HEK293T (cell line): Measurements from ENCODE around the gene LOC128125822.
"Not testable (repeated sequence)": the region's sequence is repeated elsewhere in the genome, so short reads cannot be mapped to it uniquely, and the experiment has no call there.

Experiments used
- CTCF ChIA-PET: fragments of 350-600 bp; formaldehyde crosslinking; extraction: SDS; loops from one replicate; lab custom pipeline; 2021; ENCODE audit warnings: antibody characterized with exemption, inconsistent platforms; lab: Yijun Ruan, JAX
- POLR2A ChIA-PET: fragments of 350-600 bp; formaldehyde crosslinking; extraction: SDS; loops from one replicate; lab custom pipeline; 2020; ENCODE audit warnings: antibody characterized with exemption, inconsistent platforms; lab: Yijun Ruan, JAX
- DNase-seq: peaks from one replicate; pipeline ENCODE4 v3.0.0; 2012; ENCODE audit warnings: mixed read lengths; ENCODE audit errors: extremely low spot score
- ARNT ChIP-seq: fragments of 450-650 bp; IDR thresholded peaks from 2 replicates; pipeline ENCODE4 v1.6.1; 2017; ENCODE audit warnings: mild to moderate bottlenecking
- BHLHE40 ChIP-seq: fragments of 450-650 bp; IDR thresholded peaks from 2 replicates; pipeline ENCODE4 v1.6.1; 2016; ENCODE audit warnings: mild to moderate bottlenecking, moderate library complexity, borderline replicate concordance
- CTBP1 ChIP-seq: fragments of 450-650 bp; IDR thresholded peaks from 2 replicates; pipeline ENCODE4 v1.6.1; 2016; ENCODE audit warnings: borderline replicate concordance
- ELF4 ChIP-seq: fragments of 450-650 bp; IDR thresholded peaks from 2 replicates; pipeline ENCODE4 v1.6.1; 2017; ENCODE audit warnings: antibody characterized with exemption
- FOXA1 ChIP-seq: fragments of 450-650 bp; IDR thresholded peaks from 2 replicates; pipeline ENCODE4 v1.6.1; 2016; ENCODE audit warnings: mild to moderate bottlenecking
- FOXK2 ChIP-seq: fragments of 450-650 bp; IDR thresholded peaks from 2 replicates; pipeline ENCODE4 v1.6.1; 2016; ENCODE audit warnings: mild to moderate bottlenecking
- FOXM1 ChIP-seq: fragments of 450-650 bp; IDR thresholded peaks from 2 replicates; pipeline ENCODE4 v1.6.1; 2017; ENCODE audit warnings: mild to moderate bottlenecking, borderline replicate concordance
- HDGF ChIP-seq: fragments of 450-650 bp; IDR thresholded peaks from 2 replicates; pipeline ENCODE4 v1.6.1; 2017; ENCODE audit warnings: antibody characterized with exemption, borderline replicate concordance
- L3MBTL2 ChIP-seq: fragments of 450-650 bp; conservative IDR thresholded peaks from 2 replicates; pipeline ENCODE4 v1.6.1; 2016; ENCODE audit warnings: mild to moderate bottlenecking
- LEF1 ChIP-seq: fragments of 450-650 bp; IDR thresholded peaks from 2 replicates; pipeline ENCODE4 v1.6.1; 2017; ENCODE audit warnings: mild to moderate bottlenecking, borderline replicate concordance
- NFRKB ChIP-seq: fragments of 450-650 bp; IDR thresholded peaks from 2 replicates; pipeline ENCODE4 v1.6.1; 2016; ENCODE audit warnings: mild to moderate bottlenecking, moderate library complexity
- PKNOX1 ChIP-seq: fragments of 450-650 bp; IDR thresholded peaks from 2 replicates; pipeline ENCODE4 v1.6.1; 2016
- SP1 ChIP-seq: fragments of 450-650 bp; IDR thresholded peaks from 2 replicates; pipeline ENCODE4 v1.6.1; 2017
- SUZ12 ChIP-seq: fragments of 450-650 bp; IDR thresholded peaks from 2 replicates; pipeline ENCODE4 v1.6.1; 2016; ENCODE audit warnings: mild to moderate bottlenecking
- TARDBP ChIP-seq: fragments of 450-650 bp; IDR thresholded peaks from 2 replicates; pipeline ENCODE4 v1.6.1; 2016
- ZNF384 ChIP-seq: fragments of 450-650 bp; IDR thresholded peaks from 2 replicates; pipeline ENCODE4 v1.6.1; 2016

The LOC128125822 gene

GRCh38 chr6:63579937-63580703 is 7.8 kb downstream of the LOC128125822 start:
- DNase-seq, result no peak
- CTCF ChIA-PET, result no interaction called here
- POLR2A ChIA-PET, result no interaction called here
- no peak for TF ChIP-seq FOXM1
- no peak for TF ChIP-seq L3MBTL2
- no peak for TF ChIP-seq SUZ12
- TF ChIP-seq FOXA1, result no peak
- no peak for TF ChIP-seq TARDBP
- TF ChIP-seq NFRKB, result no peak
- TF ChIP-seq ARNT, result no peak
- TF ChIP-seq HDGF, result no peak
- TF ChIP-seq FOXK2, result no peak
- no peak for TF ChIP-seq BHLHE40
- TF ChIP-seq ZNF384, result no peak
- no peak for TF ChIP-seq CTBP1
- no peak for TF ChIP-seq ELF4
- no peak for TF ChIP-seq LEF1
- TF ChIP-seq PKNOX1, result no peak
- no peak for TF ChIP-seq SP1

- CTCF ChIA-PET, result no interaction called here
Measured at GRCh38 chr6:63580704-63580961, 8.4 kb downstream of the LOC128125822 start.

GRCh38 chr6:63581355-63582013 is 9.2 kb downstream of the LOC128125822 start:
- ChIA-PET POLR2A (no interaction called here), CTCF (no interaction called here)
- DNase-seq, result no peak
- TF ChIP-seq ARNT (no peak), L3MBTL2 (no peak), SUZ12 (no peak), FOXM1 (no peak), ZNF384 (no peak)

More at GRCh38 chr6:63580704-63580961, 8.4 kb downstream of the LOC128125822 start:
- no peak for TF ChIP-seq ELF4
- POLR2A ChIA-PET, result no interaction called here
- DNase-seq, result no peak

- TF ChIP-seq ARNT, result no peak
- TF ChIP-seq ELF4, result no peak
- TF ChIP-seq CTBP1, result no peak
- TF ChIP-seq PKNOX1, result no peak
- TF ChIP-seq SUZ12, result no peak
- no peak for TF ChIP-seq FOXA1
- no peak for TF ChIP-seq HDGF
- no peak for TF ChIP-seq NFRKB
- no peak for TF ChIP-seq ZNF384
- no peak for TF ChIP-seq BHLHE40
- no peak for TF ChIP-seq SP1
- no peak for TF ChIP-seq FOXK2
- no peak for TF ChIP-seq FOXM1
- DNase-seq, result no peak
- POLR2A ChIA-PET, result interaction anchor here (1.0 kb wide), 1 partner anchor 10 kb away, joined by 5 read pairs; no protein-coding TSS in a partner anchor
- CTCF ChIA-PET, result interaction anchor here (1.1 kb wide), 1 partner anchor 15 kb away, joined by 3 read pairs; no protein-coding TSS in a partner anchor
Measured at GRCh38 chr6:63582579-63583231, 10.4 kb downstream of the LOC128125822 start.

- no peak for TF ChIP-seq HDGF
- TF ChIP-seq FOXK2, result no peak
- TF ChIP-seq ELF4, result no peak
- TF ChIP-seq BHLHE40, result no peak
- TF ChIP-seq CTBP1, result no peak
- TF ChIP-seq SP1, result no peak
- TF ChIP-seq SUZ12, result no peak
- no peak for TF ChIP-seq LEF1
- no peak for TF ChIP-seq PKNOX1
- no peak for DNase-seq
- ChIA-PET CTCF (interaction anchor here (1.1 to 1.4 kb wide), 2 partner anchors 10 to 14 kb away, joined by 3 to 5 read pairs; no protein-coding TSS in a partner anchor), POLR2A (no interaction called here)
Measured at GRCh38 chr6:63584125-63584514, 11.8 kb downstream of the LOC128125822 start.

GRCh38 chr6:63584566-63584965 is 12.3 kb downstream of the LOC128125822 start:
- ChIA-PET POLR2A (no interaction called here), CTCF (interaction anchor here (1.4 kb wide), 1 partner anchor 10 kb away, joined by 5 read pairs; no protein-coding TSS in a partner anchor)
- no peak for TF ChIP-seq SUZ12
- no peak for TF ChIP-seq LEF1
- no peak for TF ChIP-seq ARNT
- TF ChIP-seq HDGF, result no peak
- TF ChIP-seq CTBP1, result no peak
- TF ChIP-seq L3MBTL2, result no peak
- TF ChIP-seq SP1, result no peak
- DNase-seq, result no peak

- DNase-seq, CTCF ChIA-PET: not testable (repeated sequence)
- POLR2A ChIA-PET, result interaction anchor here (1.2 kb wide), 1 partner anchor 50 kb away, joined by 3 read pairs; the partner anchor contains the start of gene PHF3
Measured at GRCh38 chr6:63585652-63586051, 13.4 kb downstream of the LOC128125822 start.
